Natural killer cell (primary cell): Measurements from ENCODE around the gene ADCY5. TPM values are rescaled to one million over a fixed set of nuclear protein-coding genes. Genes with fewer than 3 reads are reported as not detected.

Source experiments
- ATAC-seq, 3 donors: fragments of 150-1000 bp in 2 of 3; fragments of 200-7000 bp in 1 of 3; cut with Tn5 transposase; 1 replicate in 1 of 3; 2 replicates in 2 of 3; pipeline ENCODE4 v1.10.0; 2021; ENCODE audit warnings: mild to moderate bottlenecking in 2 of 3, moderate library complexity in 2 of 3
- DNase-seq, 2 donors: peaks; one replicate each; pipeline versions ENCODE4 v3.0.0 to v3.0.0-alpha.2; 2013 to 2021; ENCODE audit warnings: mixed read lengths in 1 of 2
- H3K27ac ChIP-seq: one replicate; pipeline ENCODE4 v1.5.1; 2013; ENCODE audit warnings: mild to moderate bottlenecking, low read length
- H3K27me3 ChIP-seq: one replicate; pipeline ENCODE4 v1.6.1; 2013; ENCODE audit warnings: low read length; ENCODE audit not compliant: control insufficient read depth, insufficient read depth
- H3K36me3 ChIP-seq: one replicate; pipeline ENCODE4 v1.6.1; 2013; ENCODE audit warnings: low read length; ENCODE audit not compliant: control insufficient read depth, insufficient read depth
- H3K4me1 ChIP-seq: one replicate; pipeline ENCODE4 v1.6.1; 2013; ENCODE audit warnings: low read length; ENCODE audit not compliant: control insufficient read depth, insufficient read depth
- H3K4me3 ChIP-seq: one replicate; pipeline ENCODE4 v1.5.1; 2013; ENCODE audit warnings: low read length
- H3K9me3 ChIP-seq: one replicate; pipeline ENCODE4 v1.6.1; 2013; ENCODE audit warnings: low read length; ENCODE audit not compliant: control insufficient read depth, insufficient read depth
- H3K27ac Mint-ChIP-seq, 2 donors: one replicate each; pipeline ENCODE4 v1.8.0; 2022; ENCODE audit warnings: mild to moderate bottlenecking in 2 of 2, mixed read lengths in 2 of 2, moderate library complexity in 1 of 2
- H3K27me3 Mint-ChIP-seq, 2 donors: one replicate each; pipeline ENCODE4 v1.8.0; 2022; ENCODE audit warnings: low read depth in 2 of 2, mixed read lengths in 2 of 2
- H3K36me3 Mint-ChIP-seq: one replicate; pipeline ENCODE4 v1.8.0; 2022; ENCODE audit warnings: mixed read lengths
- H3K4me1 Mint-ChIP-seq, 2 donors: one replicate each; pipeline ENCODE4 v1.8.0; 2022; ENCODE audit warnings: mixed read lengths in 2 of 2
- H3K4me3 Mint-ChIP-seq: one replicate; pipeline ENCODE4 v1.8.0; 2022; ENCODE audit warnings: mild to moderate bottlenecking, moderate library complexity, mixed read lengths
- H3K9me3 Mint-ChIP-seq, 2 donors: one replicate each; pipeline ENCODE4 v1.8.0; 2022; ENCODE audit warnings: mixed read lengths in 2 of 2
- CTCF ChIP-seq: fragments of 200-600 bp; IDR thresholded peaks from one replicate; pipeline ENCODE4 v1.8.0; 2022; ENCODE audit warnings: antibody characterized with exemption
- WGBS: methylation state at CpG from one replicate; pipeline ENCODE4 v1.1.7; 2013; ENCODE audit warnings: missing lambda C conversion rate; ENCODE audit not compliant: insufficient coverage; 5-methylcytosine and 5-hydroxymethylcytosine counted together
- intact Hi-C: fragments of 100-400 bp; cut with micrococcal nuclease; formaldehyde crosslinking; loops from one replicate; pipeline ENCODE4 v1.14.2; 2022
- total RNA-seq, 4 donors: library from RNA; stranded (reverse); fragments of 120-200 nt in 1 of 4; gene quantifications; one replicate each; pipeline versions ENCODE4 v1.2.3 to v1.2.4, GENCODE V29; 2013 to 2022

ADCY5 gene
- total RNA-seq, 3 donors from 2014 or later (not counting 1 experiment from before 2014, with no cell fraction given) = not detected

GRCh38 chr3:123310741-123311140 lies 138.1 kb downstream of the ADCY5 start:
- Mint-ChIP-seq H3K4me1 (no peaks in the 10 kb centered on the region), H3K27me3 (peaks cover 8 to 19% of the 10 kb centered on the region in 2 donors), H3K4me3 (no peak overlapping the region), H3K9me3 (no peaks in the 10 kb centered on the region), H3K27ac (no peak overlapping the region), H3K36me3 (no peaks in the 10 kb centered on the region)
- intact Hi-C loops = no loop called here
- Histone ChIP-seq H3K27me3 (no peaks in the 10 kb centered on the region), H3K27ac (no peak overlapping the region), H3K9me3 (no peaks in the 10 kb centered on the region), H3K36me3 (no peaks in the 10 kb centered on the region), H3K4me1 (no peaks in the 10 kb centered on the region), H3K4me3 (no peak overlapping the region)
- DNase-seq (no peak), ATAC-seq (no peak)
- WGBS = 87% methylated on average over 6 of the region's 6 CpGs
- TF ChIP-seq CTCF = no peak

GRCh38 chr3:123310186-123310585 lies 138.7 kb downstream of the ADCY5 start:
- H3K27me3 Mint-ChIP-seq = peaks cover 8 to 14% of the 10 kb centered on the region in 2 donors

GRCh38 chr3:123307064-123307463 lies 141.8 kb downstream of the ADCY5 start:
- no peaks in the 10 kb centered on the region for H3K4me1 ChIP-seq
- no peak for DNase-seq
- no peak for TF ChIP-seq CTCF
- Mint-ChIP-seq H3K9me3 (no peaks in the 10 kb centered on the region), H3K27ac (no peak overlapping the region), H3K4me3 (no peak overlapping the region), H3K4me1 (no peaks in the 10 kb centered on the region), H3K36me3 (no peaks in the 10 kb centered on the region), H3K27me3 (peaks cover 6% of the 10 kb centered on the region in 2 donors)
- 89% methylated on average over 3 of the region's 5 CpGs for WGBS
- intact Hi-C loops = no loop called here
- H3K27ac ChIP-seq = no peak overlapping the region
- H3K4me3 ChIP-seq = no peak overlapping the region
- H3K9me3 ChIP-seq = no peaks in the 10 kb centered on the region
- no peaks in the 10 kb centered on the region for H3K36me3 ChIP-seq
- no peaks in the 10 kb centered on the region for H3K27me3 ChIP-seq
- no peak for ATAC-seq

More at GRCh38 chr3:123310186-123310585, 138.7 kb downstream of the ADCY5 start:
- Mint-ChIP-seq H3K9me3 (no peaks in the 10 kb centered on the region), H3K36me3 (no peaks in the 10 kb centered on the region), H3K4me3 (no peak overlapping the region), H3K4me1 (no peaks in the 10 kb centered on the region), H3K27ac (no peak overlapping the region)
- intact Hi-C loops = no loop called here
- Histone ChIP-seq H3K4me3 (no peak overlapping the region), H3K9me3 (no peaks in the 10 kb centered on the region), H3K27me3 (no peaks in the 10 kb centered on the region), H3K36me3 (no peaks in the 10 kb centered on the region), H3K27ac (no peak overlapping the region), H3K4me1 (no peaks in the 10 kb centered on the region)
- DNase-seq (no peak), ATAC-seq (no peak)
- TF ChIP-seq CTCF = no peak
- WGBS = 91% methylated on average over 8 of the region's 8 CpGs

- no peaks in the 10 kb centered on the region for H3K9me3 Mint-ChIP-seq
- no peaks in the 10 kb centered on the region for H3K27me3 ChIP-seq
- no peak overlapping the region for H3K27ac Mint-ChIP-seq
- H3K4me1 Mint-ChIP-seq = no peaks in the 10 kb centered on the region
- peaks cover 6% of the 10 kb centered on the region in 2 donors for H3K27me3 Mint-ChIP-seq
- no peak overlapping the region for H3K4me3 ChIP-seq
- ATAC-seq (no peak), DNase-seq (no peak)
- WGBS = 91% methylated on average over 2 of the region's 2 CpGs
- H3K36me3 ChIP-seq = no peaks in the 10 kb centered on the region
- no peaks in the 10 kb centered on the region for H3K9me3 ChIP-seq
- no peaks in the 10 kb centered on the region for H3K36me3 Mint-ChIP-seq
- TF ChIP-seq CTCF = no peak
- intact Hi-C loops = no loop called here
- H3K4me3 Mint-ChIP-seq = no peak overlapping the region
- H3K4me1 ChIP-seq = no peaks in the 10 kb centered on the region
- no peak overlapping the region for H3K27ac ChIP-seq
Observed at GRCh38 chr3:123305192-123305591, 143.7 kb downstream of the ADCY5 start.
